Activated CD4-positive, alpha-beta T cell treated with anti-CD3 and anti-CD28 coated beads, Interleukin-2, amount 10 ng/mL, durations not matched to agents 7 days and 5 days (primary cell): ENCODE results near the gene RCC1. TPM values are rescaled to one million over a fixed set of nuclear protein-coding genes. Genes with fewer than 3 reads are reported as not detected.
A peak's percentile ranks its signal among the peaks of the same experiment; 100 is the strongest.
"Not testable (repeated sequence)": the region's sequence is repeated elsewhere in the genome, so short reads cannot be mapped to it uniquely, and the experiment has no call there.

Experiments used
- CTCF ChIA-PET: fragments of 350-600 bp; sonication (Branson Sonifier 250); formaldehyde crosslinking; loops from one replicate; lab custom pipeline; 2021; ENCODE audit warnings: antibody characterized with exemption; lab: Charles Lee
- POLR2A ChIA-PET: fragments of 350-600 bp; sonication (Branson Sonifier 250); formaldehyde crosslinking; loops from one replicate; lab custom pipeline; 2021; ENCODE audit warnings: antibody characterized with exemption; lab: Charles Lee
- DNase-seq: peaks from one replicate; pipeline ENCODE4 v3.0.0-alpha.2; 2020
- H3K27ac Mint-ChIP-seq: one replicate; pipeline ENCODE4 v1.8.0; 2021; ENCODE audit warnings: mild to moderate bottlenecking, moderate library complexity, mixed read lengths
- H3K27me3 Mint-ChIP-seq: one replicate; pipeline ENCODE4 v1.8.0; 2021; ENCODE audit warnings: mixed read lengths
- H3K36me3 Mint-ChIP-seq: one replicate; pipeline ENCODE4 v1.8.0; 2021; ENCODE audit warnings: low read depth, mixed read lengths
- H3K4me1 Mint-ChIP-seq: one replicate; pipeline ENCODE4 v1.8.0; 2021; ENCODE audit warnings: mixed read lengths
- H3K4me3 Mint-ChIP-seq: one replicate; pipeline ENCODE4 v1.8.0; 2021; ENCODE audit warnings: mild to moderate bottlenecking, moderate library complexity, mixed read lengths
- H3K9me3 Mint-ChIP-seq: one replicate; pipeline ENCODE4 v1.8.0; 2021; ENCODE audit warnings: mixed read lengths
- total RNA-seq, 2 experiments: library from RNA; stranded (reverse); gene quantifications; one replicate each; pipeline ENCODE4 v1.2.3, GENCODE V29; 2021

Gene RCC1, protein sequence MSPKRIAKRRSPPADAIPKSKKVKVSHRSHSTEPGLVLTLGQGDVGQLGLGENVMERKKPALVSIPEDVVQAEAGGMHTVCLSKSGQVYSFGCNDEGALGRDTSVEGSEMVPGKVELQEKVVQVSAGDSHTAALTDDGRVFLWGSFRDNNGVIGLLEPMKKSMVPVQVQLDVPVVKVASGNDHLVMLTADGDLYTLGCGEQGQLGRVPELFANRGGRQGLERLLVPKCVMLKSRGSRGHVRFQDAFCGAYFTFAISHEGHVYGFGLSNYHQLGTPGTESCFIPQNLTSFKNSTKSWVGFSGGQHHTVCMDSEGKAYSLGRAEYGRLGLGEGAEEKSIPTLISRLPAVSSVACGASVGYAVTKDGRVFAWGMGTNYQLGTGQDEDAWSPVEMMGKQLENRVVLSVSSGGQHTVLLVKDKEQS
- 10 to 100 TPM; 76.2 to 76.5 TPM for total RNA-seq

DNA sequence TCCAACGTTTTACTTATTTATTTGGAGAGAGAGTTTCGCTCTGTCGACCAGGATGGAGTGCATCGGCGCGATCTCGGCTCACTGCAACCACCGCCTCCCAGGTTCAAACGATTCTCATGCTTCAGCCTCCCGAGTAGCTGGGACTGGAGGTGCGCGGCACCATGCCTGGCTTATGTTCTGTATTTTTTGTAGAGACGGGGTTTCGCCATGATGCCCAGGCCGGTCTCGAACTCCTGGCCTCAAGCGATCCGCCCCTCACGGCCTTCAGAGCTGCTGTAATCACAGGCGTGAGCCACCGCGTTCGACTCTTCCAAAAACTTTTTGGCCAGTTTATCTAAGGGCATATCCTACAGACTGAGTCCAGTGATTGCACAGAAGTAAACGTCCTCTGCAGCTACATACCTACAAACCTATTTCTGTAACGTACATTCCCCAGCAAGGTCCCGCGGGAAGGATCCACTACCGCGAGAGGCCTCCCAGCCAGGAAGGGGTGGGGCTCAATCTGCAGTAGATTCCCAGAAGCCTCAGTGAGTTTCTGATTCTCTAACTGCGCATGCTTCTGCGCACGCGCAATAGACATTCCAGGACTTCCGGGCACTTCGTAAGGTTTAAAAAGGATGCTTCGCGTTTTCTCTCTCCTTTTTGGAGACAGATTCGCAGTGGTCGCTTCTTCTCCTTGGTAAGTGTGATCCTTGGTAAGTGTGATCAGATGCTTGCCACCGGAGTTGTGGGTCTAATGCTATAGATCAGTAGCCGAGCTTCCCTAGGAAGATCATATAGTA is at the start of gene RCC1:
TSS of gene RCC1 (plus strand) at position 638 of the 782 bp plus-strand sequence. CDS start 23,824 bp downstream, outside the sequence.
- peak; percentile 98 for DNase-seq
- Mint-ChIP-seq H3K4me3 (peak within 1 kb of the TSS; percentile 96), H3K27ac (peak within 1 kb of the TSS; percentile 98), H3K27me3 (no peaks in the 10 kb centered on the region), H3K4me1 (peaks cover 35% of the 10 kb centered on the region), H3K9me3 (no peaks in the 10 kb centered on the region), H3K36me3 (peaks cover 47% of the 10 kb centered on the region)
- CTCF ChIA-PET, result interaction anchor here (0.6 kb wide), 1 partner anchor 142 kb away, joined by 4 read pairs; no protein-coding TSS in a partner anchor
- POLR2A ChIA-PET, result interaction anchor here (0.6 to 1.4 kb wide), 4 partner anchors 76 to 259 kb away, joined by 3 to 6 read pairs (median 3); no protein-coding TSS in a partner anchor

DNA sequence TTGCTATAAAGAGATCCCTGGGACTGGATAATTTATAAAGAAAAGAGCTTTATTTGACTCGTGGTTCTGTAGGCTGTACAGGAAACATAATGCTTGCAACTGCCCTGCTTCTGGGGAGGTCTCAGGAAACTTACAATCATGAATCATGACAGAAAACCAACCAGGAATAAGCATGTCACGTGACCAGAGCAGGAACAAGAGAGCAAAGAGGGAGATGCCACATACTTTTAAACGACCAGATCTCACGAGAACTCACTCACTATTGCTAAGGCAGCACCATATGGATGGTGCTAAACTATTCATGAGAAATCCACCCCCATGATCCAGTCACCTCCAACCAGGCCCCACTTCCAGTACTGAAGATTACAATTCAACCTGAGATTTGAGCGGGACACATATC is 49.8 kb upstream of the RCC1 start:
- Mint-ChIP-seq H3K4me1 (peaks cover 20% of the 10 kb centered on the region), H3K27me3 (no peaks in the 10 kb centered on the region), H3K27ac (peak overlapping the region; percentile 73), H3K36me3 (peaks cover 13% of the 10 kb centered on the region), H3K4me3 (no peak overlapping the region), H3K9me3 (no peaks in the 10 kb centered on the region)
- CTCF ChIA-PET, result no interaction called here
- peak; percentile 29 for DNase-seq
- POLR2A ChIA-PET, result no interaction called here

DNA sequence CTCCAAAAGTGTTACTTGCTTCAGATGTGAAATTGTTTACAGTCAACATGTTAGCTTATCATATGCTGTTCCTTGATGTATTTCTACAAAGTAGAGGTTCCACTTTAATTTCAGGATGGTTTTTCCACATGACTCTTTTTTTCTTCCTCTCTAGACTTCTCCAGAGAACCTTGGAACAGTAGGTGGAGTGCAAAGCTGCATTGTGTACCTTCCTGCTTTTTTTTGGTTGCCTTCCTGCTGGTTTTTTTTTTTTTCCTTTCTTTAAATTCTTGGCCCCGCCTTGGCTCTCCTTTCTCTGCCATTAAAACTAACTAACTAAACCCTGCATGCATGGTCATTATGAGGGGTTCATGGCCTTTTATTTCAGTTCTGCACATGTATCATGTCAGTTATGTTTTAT is 48.2 kb upstream of the RCC1 start:
- no peak overlapping the region for H3K27ac Mint-ChIP-seq
- POLR2A ChIA-PET, result no interaction called here
- peaks cover 18% of the 10 kb centered on the region for H3K4me1 Mint-ChIP-seq
- no peak overlapping the region for H3K4me3 Mint-ChIP-seq
- CTCF ChIA-PET, result no interaction called here
- no peak for DNase-seq
- no peaks in the 10 kb centered on the region for H3K27me3 Mint-ChIP-seq
- no peaks in the 10 kb centered on the region for H3K9me3 Mint-ChIP-seq
- H3K36me3 Mint-ChIP-seq, result peaks cover 13% of the 10 kb centered on the region

DNA sequence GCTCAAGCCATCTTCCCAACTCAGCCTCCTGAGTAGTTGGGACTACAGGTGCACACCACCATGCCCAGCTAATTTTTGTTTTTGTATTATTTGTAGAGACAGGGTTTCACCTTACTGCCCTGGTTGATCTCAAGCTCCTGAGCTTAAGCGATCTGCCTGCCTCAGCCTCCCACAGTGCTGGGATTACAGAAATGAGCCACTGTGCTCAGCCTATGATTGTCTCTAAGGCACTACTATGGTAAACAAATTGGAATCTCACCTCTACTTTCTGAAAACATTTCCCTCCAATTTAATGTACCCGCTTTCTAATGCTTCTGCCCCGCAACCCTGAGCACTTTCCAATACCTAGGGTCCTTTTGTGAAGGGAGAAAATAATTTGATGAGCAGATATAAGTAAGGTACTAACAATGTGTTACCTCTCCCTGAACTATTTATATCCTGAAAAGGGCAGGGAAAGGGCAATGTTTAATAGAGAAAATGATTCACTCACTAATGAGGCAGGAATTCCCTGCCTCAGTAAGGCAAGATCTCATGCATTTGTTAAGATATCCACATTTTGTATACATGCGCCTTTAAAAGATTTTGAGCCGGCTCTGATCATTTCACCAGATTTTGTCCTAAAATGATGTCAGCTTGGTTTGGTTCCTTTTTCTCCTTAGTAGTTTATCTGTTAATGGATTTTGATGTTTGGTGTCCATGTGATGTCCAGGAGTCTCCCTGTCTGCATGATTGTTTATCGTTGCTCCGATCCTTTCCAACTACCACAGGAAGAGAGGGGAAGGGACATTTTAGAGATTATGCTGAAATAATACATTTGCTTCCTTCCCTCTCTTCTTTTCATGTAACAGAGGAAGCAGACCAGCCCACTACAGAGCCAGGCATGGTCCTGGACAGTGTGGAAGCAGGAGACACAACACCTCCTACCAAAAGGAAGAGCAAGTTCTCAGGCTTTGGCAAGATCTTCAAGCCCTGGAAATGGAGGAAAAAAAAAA is 47.3 kb upstream of the RCC1 start:
- no peak for DNase-seq
- no peaks in the 10 kb centered on the region for H3K9me3 Mint-ChIP-seq
- no peak overlapping the region for H3K27ac Mint-ChIP-seq
- H3K4me1 Mint-ChIP-seq, result peaks cover 14% of the 10 kb centered on the region
- POLR2A ChIA-PET, result no interaction called here
- peaks cover 13% of the 10 kb centered on the region for H3K36me3 Mint-ChIP-seq
- no peak overlapping the region for H3K4me3 Mint-ChIP-seq
- CTCF ChIA-PET, result interaction anchor here (0.6 kb wide), 1 partner anchor 603 kb away, joined by 5 read pairs; no protein-coding TSS in a partner anchor
- H3K27me3 Mint-ChIP-seq, result no peaks in the 10 kb centered on the region

DNA sequence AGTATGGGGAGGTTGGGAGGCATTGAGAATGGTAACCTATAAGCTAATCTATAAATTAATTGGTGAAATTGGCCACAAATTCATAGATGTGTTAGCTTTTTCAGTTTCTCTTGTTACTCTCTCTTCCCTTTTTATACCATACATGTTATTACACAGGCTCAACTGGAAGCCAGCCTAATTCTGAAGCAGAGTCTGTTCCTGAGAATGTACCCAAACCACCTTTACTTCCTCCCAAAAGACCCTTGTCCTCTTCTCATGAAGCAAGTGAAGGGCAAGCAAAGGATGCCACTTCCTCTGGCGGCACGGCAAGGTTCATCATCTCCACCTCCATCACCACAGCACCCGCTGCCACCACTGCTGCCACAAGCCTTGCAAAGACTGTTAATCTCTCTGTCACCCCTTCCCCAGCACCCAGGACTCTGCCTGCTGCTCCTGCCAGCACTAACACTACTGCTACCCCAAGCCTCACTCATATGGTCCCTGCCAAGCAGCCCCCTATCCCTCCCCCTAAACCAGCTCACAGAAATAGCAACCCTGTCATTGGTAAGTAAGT is 39.5 kb upstream of the RCC1 start:
- ChIA-PET CTCF (no interaction called here), POLR2A (no interaction called here)
- Mint-ChIP-seq H3K4me3 (no peak overlapping the region), H3K4me1 (peaks cover 13% of the 10 kb centered on the region), H3K27ac (peak overlapping the region; percentile 43), H3K36me3 (peaks cover 18% of the 10 kb centered on the region), H3K27me3 (no peaks in the 10 kb centered on the region), H3K9me3 (no peaks in the 10 kb centered on the region)
- DNase-seq, result no peak

DNA sequence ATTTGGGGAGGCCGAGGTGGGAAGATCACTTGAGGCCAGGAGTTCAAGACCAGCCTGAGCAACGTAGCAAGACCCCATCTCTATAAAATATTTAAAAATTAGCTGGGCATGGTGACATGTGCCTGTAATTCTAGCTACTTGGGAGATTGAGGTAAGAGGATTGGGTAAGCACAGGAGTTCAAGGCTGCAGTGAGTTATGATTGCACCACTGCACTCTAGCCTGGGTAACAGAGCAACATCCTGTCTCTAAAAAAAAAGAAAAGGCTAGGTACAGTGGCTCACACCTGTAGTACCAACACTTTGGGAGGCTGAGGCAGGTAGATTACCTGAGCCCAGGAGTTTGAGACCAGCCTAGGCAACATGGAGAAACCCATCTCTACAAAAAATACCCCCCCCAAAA is 35.7 kb upstream of the RCC1 start:
- Mint-ChIP-seq H3K9me3 (no peaks in the 10 kb centered on the region), H3K4me3 (no peak overlapping the region), H3K4me1 (peaks cover 17% of the 10 kb centered on the region), H3K36me3 (peaks cover 22% of the 10 kb centered on the region), H3K27ac (no peak overlapping the region), H3K27me3 (no peaks in the 10 kb centered on the region)
- no peak for DNase-seq
- ChIA-PET POLR2A (no interaction called here), CTCF (no interaction called here)

DNA sequence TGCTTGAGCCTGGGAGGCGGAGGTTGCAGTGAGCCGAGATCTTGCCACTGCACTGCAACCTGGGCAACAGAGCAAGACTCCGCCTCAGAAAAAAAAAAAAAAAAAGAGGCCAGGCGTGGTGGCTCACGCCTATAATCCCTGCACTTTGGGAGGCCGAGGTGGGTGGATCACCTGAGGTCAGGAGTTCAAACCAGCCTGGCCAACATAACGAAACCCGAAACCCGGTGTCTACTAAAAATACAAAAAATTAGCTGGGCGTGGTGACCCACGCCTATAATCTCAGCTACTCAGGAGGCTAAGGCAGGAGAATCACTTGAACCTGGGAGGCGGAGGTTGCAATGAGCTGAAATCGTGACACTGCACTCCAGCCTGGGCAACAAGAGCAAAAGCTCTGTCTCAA is 26.3 kb upstream of the RCC1 start:
- peaks cover 24% of the 10 kb centered on the region for H3K36me3 Mint-ChIP-seq
- DNase-seq, POLR2A ChIA-PET, H3K27me3 Mint-ChIP-seq, H3K4me1 Mint-ChIP-seq, H3K4me3 Mint-ChIP-seq, H3K9me3 Mint-ChIP-seq: not testable (repeated sequence)
- peak overlapping the region; percentile 66 for H3K27ac Mint-ChIP-seq
- CTCF ChIA-PET, result interaction anchor here (0.6 kb wide), 1 partner anchor 753 kb away, joined by 3 read pairs; no protein-coding TSS in a partner anchor

DNA sequence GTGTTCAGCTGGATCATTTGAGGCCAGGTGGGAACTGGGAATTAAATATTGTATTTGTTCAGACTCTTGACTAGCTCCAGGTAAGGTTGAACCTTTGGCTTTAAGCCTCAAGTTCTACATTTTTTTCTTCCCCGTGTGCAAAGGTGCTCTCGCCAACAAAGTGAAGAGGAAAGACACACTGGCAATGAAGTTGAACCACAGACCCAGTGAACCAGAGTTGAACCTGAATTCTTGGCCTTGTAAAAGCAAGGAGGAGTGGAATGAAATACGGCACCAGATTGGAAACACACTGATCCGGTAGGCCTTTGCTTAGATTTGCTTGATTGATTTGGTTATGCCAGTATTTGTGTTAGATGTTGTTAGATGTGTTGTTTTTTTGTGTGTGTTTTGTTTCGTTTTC is 25.5 kb upstream of the RCC1 start:
- Mint-ChIP-seq H3K27me3 (no peaks in the 10 kb centered on the region), H3K4me3 (no peak overlapping the region), H3K9me3 (no peaks in the 10 kb centered on the region), H3K4me1 (no peaks in the 10 kb centered on the region), H3K27ac (no peak overlapping the region), H3K36me3 (peaks cover 24% of the 10 kb centered on the region)
- CTCF ChIA-PET, result interaction anchor here (0.6 kb wide), 1 partner anchor 754 kb away, joined by 3 read pairs; no protein-coding TSS in a partner anchor
- POLR2A ChIA-PET, result no interaction called here
- no peak for DNase-seq

DNA sequence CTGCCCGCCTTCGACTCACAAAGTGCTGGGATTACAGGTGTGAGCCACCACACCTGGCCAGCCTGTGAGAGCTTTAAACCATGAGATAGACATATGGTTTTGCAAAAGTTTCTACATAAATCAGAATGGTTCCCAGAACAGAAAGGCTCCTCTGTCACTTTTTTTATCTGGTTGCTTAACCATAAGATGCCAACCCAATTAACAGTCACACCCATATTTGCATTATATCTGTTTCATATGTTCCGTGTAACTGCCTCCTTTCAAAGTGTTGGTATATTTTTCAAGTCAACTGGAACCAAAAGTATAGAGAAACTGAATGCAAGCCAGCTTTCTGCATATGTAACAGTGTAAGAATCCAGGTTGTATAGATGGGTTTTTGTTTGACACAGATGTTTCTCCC is 23.7 kb upstream of the RCC1 start:
- ChIA-PET POLR2A (no interaction called here), CTCF (interaction anchor here (0.6 to 1.4 kb wide), 3 partner anchors 9 to 137 kb away, joined by 3 to 5 read pairs (median 3); no protein-coding TSS in a partner anchor)
- Mint-ChIP-seq H3K36me3 (peaks cover 20% of the 10 kb centered on the region), H3K4me3 (no peak overlapping the region), H3K27ac (no peak overlapping the region), H3K9me3 (no peaks in the 10 kb centered on the region), H3K27me3 (no peaks in the 10 kb centered on the region), H3K4me1 (no peaks in the 10 kb centered on the region)
- DNase-seq, result no peak

DNA sequence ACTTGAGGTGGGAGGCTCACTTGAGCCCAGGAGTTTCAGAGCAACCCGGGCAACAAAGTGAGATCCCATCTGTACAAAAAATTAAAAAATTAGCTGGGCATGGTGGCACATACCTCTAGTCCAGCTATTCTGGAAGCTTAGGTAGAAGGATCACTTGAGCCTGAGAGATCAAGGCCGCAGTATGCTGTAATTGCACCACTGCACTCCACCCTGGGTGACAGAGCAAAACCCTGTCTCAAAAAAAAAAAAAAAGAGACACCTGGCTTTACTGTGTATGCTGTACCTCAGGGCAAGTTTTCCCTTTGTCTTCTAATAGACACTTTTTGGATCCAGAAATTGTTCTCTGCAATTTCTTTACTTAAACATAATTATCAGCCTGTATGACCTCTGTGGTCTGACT is 23.1 kb upstream of the RCC1 start:
- no peak for DNase-seq
- POLR2A ChIA-PET, result no interaction called here
- H3K27ac Mint-ChIP-seq, result no peak overlapping the region
- H3K36me3 Mint-ChIP-seq, result peaks cover 17% of the 10 kb centered on the region
- no peak overlapping the region for H3K4me3 Mint-ChIP-seq
- H3K27me3 Mint-ChIP-seq, result no peaks in the 10 kb centered on the region
- no peaks in the 10 kb centered on the region for H3K9me3 Mint-ChIP-seq
- no peaks in the 10 kb centered on the region for H3K4me1 Mint-ChIP-seq
- CTCF ChIA-PET, result interaction anchor here (1.4 kb wide), 1 partner anchor 10 kb away, joined by 3 read pairs; no protein-coding TSS in a partner anchor

DNA sequence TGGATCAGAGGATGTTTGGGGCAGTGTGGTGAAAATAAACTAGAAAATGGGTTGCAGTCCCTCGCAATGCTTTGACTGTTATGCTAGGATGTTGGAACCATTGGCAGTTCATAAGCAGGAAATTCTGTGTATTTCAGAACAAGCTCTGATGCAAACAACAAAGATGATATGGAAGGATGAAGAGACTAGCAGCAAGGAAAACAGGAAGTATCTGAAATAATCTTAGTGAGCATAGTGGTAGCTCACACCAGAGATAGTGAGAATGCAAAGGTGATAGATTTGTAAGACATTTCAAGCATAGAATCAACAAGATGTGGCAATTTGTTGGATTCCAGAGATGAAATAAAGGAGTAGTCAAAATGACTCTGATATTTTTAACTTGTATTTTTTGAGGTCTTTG is 11.1 kb upstream of the RCC1 start:
- CTCF ChIA-PET, result interaction anchor here (0.6 to 0.8 kb wide), 2 partner anchors 9 to 91 kb away, joined by 3 to 4 read pairs; no protein-coding TSS in a partner anchor
- POLR2A ChIA-PET, result no interaction called here

DNA sequence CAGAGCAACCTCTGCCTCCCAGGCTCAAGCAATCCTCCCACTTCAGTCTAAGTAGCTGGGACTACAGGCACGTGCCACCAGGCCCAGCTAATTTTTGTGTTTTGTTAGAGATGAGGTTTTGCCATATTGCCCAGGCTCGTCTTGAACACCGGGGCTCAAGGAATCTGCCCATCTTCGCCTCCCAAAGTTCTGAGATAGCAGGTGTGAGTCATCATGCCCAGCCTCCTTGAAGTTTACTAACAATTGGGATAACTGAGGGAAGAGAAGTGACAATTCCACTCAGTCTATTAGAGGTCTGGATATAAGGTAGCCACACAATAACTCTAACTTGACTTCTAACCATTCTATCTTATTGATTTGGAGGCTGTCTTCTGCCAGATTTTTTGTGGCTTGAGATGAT is 6.3 kb upstream of the RCC1 start:
- Mint-ChIP-seq H3K9me3 (no peaks in the 10 kb centered on the region), H3K4me3 (no peak overlapping the region), H3K27ac (no peak overlapping the region), H3K36me3 (peaks cover 14% of the 10 kb centered on the region), H3K4me1 (peaks cover 7% of the 10 kb centered on the region), H3K27me3 (no peaks in the 10 kb centered on the region)
- ChIA-PET CTCF (no interaction called here), POLR2A (no interaction called here)
- no peak for DNase-seq

More for the DNA sequence above, 11.1 kb upstream of the RCC1 start:
- H3K4me1 Mint-ChIP-seq, result peaks cover 10% of the 10 kb centered on the region
- DNase-seq, result no peak
- peaks cover 23% of the 10 kb centered on the region for H3K36me3 Mint-ChIP-seq
- peak overlapping the region; percentile 75 for H3K27ac Mint-ChIP-seq
- H3K27me3 Mint-ChIP-seq, result no peaks in the 10 kb centered on the region
- no peaks in the 10 kb centered on the region for H3K9me3 Mint-ChIP-seq
- no peak overlapping the region for H3K4me3 Mint-ChIP-seq
